ENCODE data around the gene TEX19. TPM values are rescaled to one million over a fixed set of nuclear protein-coding genes. Genes with fewer than 3 reads are reported as not detected.

Gene TEX19
- total and polyA plus RNA-seq, 2 of the 8 experiments (the other 6 are each of a cell fraction or from before 2014, with no cell fraction given) = 0.54 to 0.80 TPM

- no peak overlapping the region for H3K27ac ChIP-seq (ENCODE audit: low read depth, low read length)
- peaks cover 0 to 36% (median 24%) of the 10 kb centered on the region in 4 experiments; a peak in 6 of 7 replicates for H3K4me1 ChIP-seq (replicated peaks in 1 of 4; ENCODE audit: control insufficient read depth in 3 of 4, insufficient read depth in 4 of 4, low read length in 3 of 4)
- H3K27me3 ChIP-seq (replicated peaks in 1 of 4; ENCODE audit: control insufficient read depth in 3 of 4, extremely low read depth in 1 of 4, insufficient read depth in 3 of 4, low read length in 3 of 4) = peaks cover 28 to 52% (median 48%) of the 10 kb centered on the region in 4 experiments
- no peak overlapping the region for H2AFZ ChIP-seq (ENCODE audit: low read length)
- WGBS, 2 experiments (ENCODE audit: extremely low coverage in 1 of 2, insufficient coverage in 1 of 2, insufficient read length in 1 of 2, insufficient replicate concordance in 2 of 2, low coverage in 1 of 2, low lambda C conversion rate in 2 of 2, missing lambda C conversion rate in 1 of 2) = 83% methylated on average over 24 of the region's 28 CpGs; no CpG with 5 or more reads in 1 of the 2 experiments
- no peak overlapping the region for H4K8ac ChIP-seq (ENCODE audit: extremely low read depth, insufficient read depth, low read length)
- H3K23ac ChIP-seq (ENCODE audit: insufficient read length) = no peak overlapping the region
- TF ChIP-seq KDM5A (IDR thresholded peaks at IDR 0.05; ENCODE audit: low read length) = no peak
- TF ChIP-seq KDM1A (IDR thresholded peaks at IDR 0.05; ENCODE audit: borderline replicate concordance, low read length) = no peak
- TF ChIP-seq SIN3A (conservative IDR thresholded peaks at IDR 0.05 in 1 of 2, IDR thresholded peaks at IDR 0.05 in 1 of 2; ENCODE audit: low read depth in 1 of 2, low read length in 2 of 2) = no peak
- no peaks in the 10 kb centered on the region for H3K79me1 ChIP-seq (ENCODE audit: low read depth, low read length)
- no peak overlapping the region for H2AK5ac ChIP-seq (ENCODE audit: low read depth, low read length)
- H3K14ac ChIP-seq (ENCODE audit: insufficient read length) = no peak overlapping the region
- no peaks in the 10 kb centered on the region for H3K36me3 ChIP-seq (ENCODE audit: control insufficient read depth in 2 of 4, insufficient read depth in 4 of 4, low read length in 3 of 4)
- H4K20me1 ChIP-seq (replicated peaks in 1 of 2; ENCODE audit: control insufficient read depth in 1 of 2, insufficient read depth in 2 of 2, low read length in 2 of 2) = peaks cover 0 to 2% of the 10 kb centered on the region in 2 experiments
- H3K18ac ChIP-seq (ENCODE audit: extremely low read depth, low read length) = no peak overlapping the region
- H3K4ac ChIP-seq (replicated peaks; ENCODE audit: insufficient read length, low read depth, low read length) = no peak overlapping the region
- no peak overlapping the region for H4K5ac ChIP-seq (ENCODE audit: insufficient read length, low read depth, low read length)
- H3K56ac ChIP-seq (replicated peaks; ENCODE audit: insufficient read length, low read depth, low read length) = no peak overlapping the region
- H2BK120ac ChIP-seq (replicated peaks; ENCODE audit: low read depth, low read length) = no peak overlapping the region
- H4K91ac ChIP-seq (replicated peaks; ENCODE audit: insufficient read length, low read length) = no peak overlapping the region
- H3K9ac ChIP-seq (replicated peaks in 1 of 4; ENCODE audit: extremely low read depth in 1 of 4, low read depth in 3 of 4, low read length in 3 of 4) = no peak overlapping the region
- no peaks in the 10 kb centered on the region for H3K79me2 ChIP-seq (ENCODE audit: control insufficient read depth in 1 of 2, insufficient read depth in 2 of 2, low read length in 2 of 2)
- no peaks in the 10 kb centered on the region for H3K9me3 ChIP-seq (ENCODE audit: insufficient read depth in 2 of 2, low read depth in 1 of 2, low read length in 1 of 2)
- H2BK5ac ChIP-seq (ENCODE audit: low read depth, low read length) = no peak overlapping the region
- no peak overlapping the region for H2BK15ac ChIP-seq (ENCODE audit: low read length)
- FAIRE-seq = no peak
- DNase-seq (ENCODE audit: low read depth in 1 of 2, low spot score in 2 of 2) = no peak
- CTCF ChIA-PET (ENCODE audit: partially characterized antibody) = interaction anchor here (0.6 to 1.9 kb wide), 6 partner anchors 9 to 79 kb away, joined by 3 to 9 read pairs (median 4); partner anchors contain the start of gene CD7
- peaks cover 8% of the 10 kb centered on the region for H3K23me2 ChIP-seq (ENCODE audit: low read depth, low read length)
- POLR2A ChIA-PET (ENCODE audit: partially characterized antibody) = no interaction called here
- no peak overlapping the region for H2BK20ac ChIP-seq (ENCODE audit: low read length)
- H3K4me3 ChIP-seq (ENCODE audit: extremely low read depth in 1 of 4, insufficient read depth in 2 of 4, low read depth in 3 of 4, low read length in 4 of 4) = no peak overlapping the region
- no peak overlapping the region for H2BK12ac ChIP-seq (ENCODE audit: low read depth, low read length)
- no peak overlapping the region for H3K4me2 ChIP-seq (ENCODE audit: insufficient read depth in 1 of 2, low read depth in 2 of 2, low read length in 2 of 2)
Observed at GRCh38 chr17:82330322-82331239, 28.5 kb upstream of the TEX19 start.
